GM23248 (cell line): Measurements from ENCODE around the gene TMEM238L. TPM values are rescaled to one million over a fixed set of nuclear protein-coding genes. Genes with fewer than 3 reads are reported as not detected.

Experiments used
- DNase-seq: peaks from one replicate; pipeline ENCODE4 v3.0.0-alpha.2; 2015
- H2AFZ ChIP-seq: fragments of 200-600 bp; sonication (generic); 2 replicates; pipeline ENCODE4 v1.6.1; 2016; ENCODE audit warnings: antibody characterized with exemption
- H3F3A ChIP-seq: fragments of 200-600 bp; sonication (generic); 2 replicates; pipeline ENCODE4 v1.6.1; 2016; ENCODE audit warnings: mild to moderate bottlenecking, antibody characterized with exemption, mixed run types; ENCODE audit not compliant: insufficient read depth
- H3K27ac ChIP-seq: fragments of 200-600 bp; sonication (generic); 2 replicates; pipeline ENCODE4 v1.5.1; 2016; ENCODE audit warnings: mild to moderate bottlenecking
- H3K27me3 ChIP-seq: fragments of 200-600 bp; sonication (generic); replicated peaks from 2 replicates; pipeline ENCODE4 v1.6.1; 2016; ENCODE audit warnings: mild to moderate bottlenecking; ENCODE audit not compliant: insufficient read depth
- H3K36me3 ChIP-seq: fragments of 200-600 bp; sonication (generic); 2 replicates; pipeline ENCODE4 v1.6.1; 2016; ENCODE audit warnings: low read depth, mild to moderate bottlenecking
- H3K4me1 ChIP-seq: fragments of 200-600 bp; sonication (generic); 2 replicates; pipeline ENCODE4 v1.6.1; 2016; ENCODE audit warnings: mild to moderate bottlenecking; ENCODE audit not compliant: insufficient read depth
- H3K4me2 ChIP-seq: fragments of 200-600 bp; sonication (generic); one replicate; pipeline ENCODE4 v1.6.1; 2016; ENCODE audit warnings: mild to moderate bottlenecking; ENCODE audit not compliant: unreplicated experiment
- H3K4me3 ChIP-seq: fragments of 200-600 bp; sonication (generic); 2 replicates; pipeline ENCODE4 v1.5.1; 2016; ENCODE audit warnings: mild to moderate bottlenecking
- H3K79me2 ChIP-seq: fragments of 200-600 bp; sonication (generic); 2 replicates; pipeline ENCODE4 v1.6.1; 2016; ENCODE audit warnings: mild to moderate bottlenecking; ENCODE audit not compliant: insufficient read depth
- H3K9ac ChIP-seq: fragments of 200-600 bp; sonication (generic); 2 replicates; pipeline ENCODE4 v1.6.1; 2016; ENCODE audit warnings: mild to moderate bottlenecking
- H3K9me2 ChIP-seq: fragments of 200-600 bp; sonication (generic); 2 replicates; pipeline ENCODE4 v1.6.1; 2016; ENCODE audit warnings: mixed run types, mild to moderate bottlenecking, moderate library complexity; ENCODE audit not compliant: insufficient read depth
- H3K9me3 ChIP-seq: fragments of 200-600 bp; sonication (generic); one replicate; pipeline ENCODE4 v1.6.1; 2017; ENCODE audit warnings: low read depth
- H4K20me1 ChIP-seq: fragments of 200-600 bp; sonication (generic); 2 replicates; pipeline ENCODE4 v1.6.0; 2016; ENCODE audit not compliant: insufficient read depth
- EZH2 ChIP-seq: fragments of 200-600 bp; sonication (generic); IDR thresholded peaks from 2 replicates; pipeline ENCODE4 v1.6.1; 2018; ENCODE audit warnings: antibody characterized with exemption, mild to moderate bottlenecking; ENCODE audit not compliant: insufficient read depth, poor library complexity, severe bottlenecking
- EZH2phosphoT487 ChIP-seq: fragments of 200-600 bp; sonication (generic); IDR thresholded peaks from 2 replicates; pipeline ENCODE4 v1.6.1; 2018; ENCODE audit warnings: antibody characterized with exemption, moderate library complexity, mild to moderate bottlenecking, low read depth; ENCODE audit not compliant: insufficient read depth
- WGBS, 2 experiments: methylation state at CpG; one replicate each; pipeline ENCODE4 v1.1.6; 2015 to 2017; ENCODE audit warnings: low lambda C conversion rate in 2 of 2, low coverage in 1 of 2; ENCODE audit errors: missing lambda C conversion rate in 2 of 2; 5-methylcytosine and 5-hydroxymethylcytosine counted together
- in situ Hi-C: fragments of 300-500 bp; cut with MboI; formaldehyde crosslinking; loops from 2 replicates; pipeline ENCODE4 v1.15.0; 2020
- polyA plus RNA-seq: library from polyadenylated mRNA; unstranded; fragments of >200 nt; fragmentation: Nextera tagmentation; extraction: Ambion mirVana; gene quantifications from 2 replicates; pipeline ENCODE4 v1.2.1, GENCODE V29; 2016
- small RNA-seq: library from RNA; depleted of rRNA; stranded (forward); fragments of <200 nt; gene quantifications from one replicate; pipeline ENCODE3, GENCODE V24; 2014; ENCODE audit warnings: low read depth, low replicate concordance
- total RNA-seq: library from RNA; depleted of rRNA; stranded (reverse); fragments of >200 nt; shearing (Covaris generic); gene quantifications from 2 replicates; pipeline ENCODE4 v1.2.3, GENCODE V29; 2014; rRNA removed

Gene TMEM238L
- total and polyA plus RNA-seq, 2 experiments from 2014 or later: not detected

GRCh38 chr17:10750210-10750609 lies 53.7 kb downstream of the TMEM238L start:
- Histone ChIP-seq H3K27ac (no peak overlapping the region), H4K20me1 (no peaks in the 10 kb centered on the region), H3F3A (peaks cover 5% of the 10 kb centered on the region; the same call in 1 of the 2 replicates), H3K9ac (no peak overlapping the region), H2AFZ (no peak overlapping the region), H3K79me2 (no peaks in the 10 kb centered on the region), H3K4me1 (peaks cover 6% of the 10 kb centered on the region), H3K9me2 (no peaks in the 10 kb centered on the region), H3K4me2 (no peak overlapping the region), H3K36me3 (no peaks in the 10 kb centered on the region), H3K27me3 (peaks cover 15% of the 10 kb centered on the region; the same call in 1 of the 2 replicates), H3K4me3 (no peak overlapping the region), H3K9me3 (no peaks in the 10 kb centered on the region)
- 93 to 96% methylated on average over 4 of the region's 4 CpGs for WGBS, 2 experiments
- TF ChIP-seq EZH2phosphoT487: no peak
- TF ChIP-seq EZH2: no peak
- in situ Hi-C loops: no loop called here
- DNase-seq: no peak

DNA sequence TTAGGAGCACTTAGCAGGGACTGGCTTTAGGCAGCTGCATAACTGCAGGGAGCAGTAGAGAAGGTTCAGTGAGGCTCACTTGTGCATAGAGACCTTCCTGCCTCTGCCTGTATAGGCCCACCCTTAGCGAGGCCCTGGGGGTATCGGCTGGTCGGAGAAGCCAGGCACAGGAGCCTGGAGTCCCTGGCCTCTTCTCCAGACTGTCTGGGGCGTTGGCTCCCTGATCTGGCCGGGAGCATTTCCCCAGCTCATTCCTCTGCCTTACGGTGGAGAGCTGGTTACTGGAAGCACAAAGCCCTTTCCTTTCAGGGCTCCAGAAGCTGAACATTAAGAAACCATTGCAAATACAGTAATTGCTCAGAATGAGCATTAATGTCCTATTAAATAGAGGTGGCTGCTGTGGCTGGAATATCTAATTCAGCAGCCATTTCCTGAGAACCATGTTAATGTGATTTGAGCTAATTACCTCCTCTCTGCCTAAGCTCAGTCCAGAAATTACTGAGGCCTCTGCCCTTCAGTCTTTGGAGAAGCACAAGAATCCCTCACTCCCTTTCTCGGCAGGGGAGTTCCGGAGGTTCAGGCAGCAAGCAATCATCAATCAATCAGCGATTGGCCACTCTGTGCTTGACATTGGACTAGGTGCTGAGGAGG lies 55.2 kb downstream of the TMEM238L start:
- WGBS, 2 experiments: 17 to 19% methylated on average over 9 of the region's 9 CpGs
- TF ChIP-seq EZH2 (no peak), EZH2phosphoT487 (no peak)
- Histone ChIP-seq H3K9me3 (no peaks in the 10 kb centered on the region), H3K27ac (no peak overlapping the region), H3K27me3 (peaks cover 15% of the 10 kb centered on the region; the same call in 1 of the 2 replicates), H3K36me3 (no peaks in the 10 kb centered on the region), H3K9ac (no peak overlapping the region), H3K4me1 (peaks cover 18% of the 10 kb centered on the region), H3K79me2 (no peaks in the 10 kb centered on the region), H3F3A (peaks cover 14% of the 10 kb centered on the region; the same call in 1 of the 2 replicates), H3K4me2 (no peak overlapping the region), H2AFZ (no peak overlapping the region), H3K9me2 (no peaks in the 10 kb centered on the region), H4K20me1 (no peaks in the 10 kb centered on the region), H3K4me3 (no peak overlapping the region)
- no peak for DNase-seq
- in situ Hi-C loops: no loop called here

DNA sequence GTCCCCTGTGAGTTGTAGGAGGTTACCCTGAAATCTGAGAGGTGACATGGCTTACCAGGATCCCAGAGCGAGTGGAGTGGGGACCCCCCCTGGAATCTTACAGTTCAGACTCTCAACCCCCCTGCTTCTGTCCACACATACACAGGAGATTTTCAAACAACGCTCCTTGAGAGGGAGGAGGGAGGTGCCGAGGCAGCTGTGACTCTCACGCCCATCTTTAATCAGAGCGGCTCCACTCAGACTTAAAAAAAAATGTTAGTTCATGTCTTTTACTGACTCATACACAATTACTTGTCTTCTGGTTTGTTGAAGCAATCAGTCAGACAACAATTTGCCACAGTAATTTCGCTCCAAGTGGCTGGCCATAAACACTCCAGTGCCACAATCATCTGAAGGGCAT lies 58.7 kb downstream of the TMEM238L start:
- peak overlapping the region; percentile 46; the same call in 1 of the 2 replicates for H2AFZ ChIP-seq
- no peak overlapping the region for H3K4me3 ChIP-seq
- in situ Hi-C loops: no loop called here
- peaks cover 15% of the 10 kb centered on the region; the same call in 1 of the 2 replicates for H3K27me3 ChIP-seq
- no peaks in the 10 kb centered on the region for H3K9me2 ChIP-seq
- H3K4me1 ChIP-seq: peaks cover 21% of the 10 kb centered on the region
- no peaks in the 10 kb centered on the region for H4K20me1 ChIP-seq
- H3F3A ChIP-seq: peaks cover 14% of the 10 kb centered on the region; the same call in 1 of the 2 replicates
- H3K4me2 ChIP-seq: peak overlapping the region; percentile 18
- WGBS, 2 experiments: 0 to 3% methylated on average over 5 to 6 of the region's 6 CpGs
- H3K36me3 ChIP-seq: no peaks in the 10 kb centered on the region
- no peak overlapping the region for H3K27ac ChIP-seq
- TF ChIP-seq EZH2phosphoT487 (0 out of 2 replicates have a peak, but pooled peaks have one; percentile 44), EZH2 (no peak)
- no peaks in the 10 kb centered on the region for H3K9me3 ChIP-seq
- H3K79me2 ChIP-seq: no peaks in the 10 kb centered on the region
- DNase-seq: peak; percentile 85
- no peak overlapping the region for H3K9ac ChIP-seq

Small RNAs within 50 kb of the gene (small RNA-seq; reads per million reads assigned to genes)
- not detected for gene AC015908.2
- not detected for gene TMEM238L

Other genes with a start within 250 kb of the TMEM238L start
- 1.1 and 3.1 TPM in 2 replicates for gene MYH3, start 146.8 kb downstream of the TMEM238L start, total RNA-seq
- 0.26 TPM in 1 of 2 replicates, not detected in the other for gene MYH3, start 146.8 kb downstream of the TMEM238L start, polyA plus RNA-seq
- 25.6 and 51.1 TPM in 2 replicates for gene SCO1, start 106.6 kb downstream of the TMEM238L start, total RNA-seq
- 40.4 and 40.5 TPM in 2 replicates for gene SCO1, start 106.6 kb downstream of the TMEM238L start, polyA plus RNA-seq
- 8.6 and 16.1 TPM in 2 replicates for gene ADPRM, start 106.5 kb downstream of the TMEM238L start, total RNA-seq
- gene ADPRM, start 106.5 kb downstream of the TMEM238L start, polyA plus RNA-seq: 14.3 and 15.4 TPM in 2 replicates
- gene TMEM220, start 74.1 kb downstream of the TMEM238L start, total RNA-seq: 0.54 and 5.6 TPM in 2 replicates
- 8.0 and 9.5 TPM in 2 replicates for gene TMEM220, start 74.1 kb downstream of the TMEM238L start, polyA plus RNA-seq
- gene PIRT, start 34.0 kb upstream of the TMEM238L start, total RNA-seq: not detected in 2 replicates
- gene PIRT, start 34.0 kb upstream of the TMEM238L start, polyA plus RNA-seq: not detected in 2 replicates